GM18909 (cell line): Measurements from ENCODE around the gene ELOVL5.
"Not testable (repeated sequence)": the region's sequence is repeated elsewhere in the genome, so short reads cannot be mapped to it uniquely, and the experiment has no call there.

ENCODE experiments used
- ATAC-seq: cut with Tn5 transposase; IDR thresholded peaks from one replicate; pipeline ENCODE4 v1.9.1; 2021; ENCODE audit warnings: mild to moderate bottlenecking; ENCODE audit not compliant: unreplicated experiment, poor library complexity

Gene ELOVL5, protein sequence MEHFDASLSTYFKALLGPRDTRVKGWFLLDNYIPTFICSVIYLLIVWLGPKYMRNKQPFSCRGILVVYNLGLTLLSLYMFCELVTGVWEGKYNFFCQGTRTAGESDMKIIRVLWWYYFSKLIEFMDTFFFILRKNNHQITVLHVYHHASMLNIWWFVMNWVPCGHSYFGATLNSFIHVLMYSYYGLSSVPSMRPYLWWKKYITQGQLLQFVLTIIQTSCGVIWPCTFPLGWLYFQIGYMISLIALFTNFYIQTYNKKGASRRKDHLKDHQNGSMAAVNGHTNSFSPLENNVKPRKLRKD

GRCh38 chr6:53348371-53349208 lies at the start of gene ELOVL5:
Gene ELOVL5, minus strand, starts transcription at chr6:53348950. Its CDS starts 53,251 bp downstream, at chr6:53295699.
- ATAC-seq = peak; percentile 80

- ATAC-seq = no peak
Observed at GRCh38 chr6:53397283-53397682, 48.5 kb upstream of the ELOVL5 start.

DNA sequence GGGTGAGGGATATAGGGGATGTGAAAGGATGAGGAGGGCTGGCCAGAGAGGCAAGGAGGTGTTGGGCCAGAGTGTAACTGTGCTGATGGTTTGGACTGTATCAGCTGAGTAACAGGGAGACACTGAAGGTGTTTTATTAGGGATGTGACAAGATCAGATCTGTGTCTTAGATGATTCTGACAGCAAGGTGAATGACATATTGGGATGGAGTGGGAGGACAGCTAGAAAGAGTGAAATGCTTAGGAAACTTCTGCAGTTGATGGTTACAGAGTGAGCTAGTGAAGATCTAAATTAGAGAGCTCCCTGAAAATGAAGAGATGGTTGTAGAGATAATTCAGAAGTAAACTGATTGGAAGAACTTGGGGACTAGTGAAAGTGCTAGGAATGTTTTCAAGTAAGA lies 47.2 kb upstream of the ELOVL5 start:
- no peak for ATAC-seq

- no peak for ATAC-seq
Observed at GRCh38 chr6:53394704-53395103, 46.0 kb upstream of the ELOVL5 start.

DNA sequence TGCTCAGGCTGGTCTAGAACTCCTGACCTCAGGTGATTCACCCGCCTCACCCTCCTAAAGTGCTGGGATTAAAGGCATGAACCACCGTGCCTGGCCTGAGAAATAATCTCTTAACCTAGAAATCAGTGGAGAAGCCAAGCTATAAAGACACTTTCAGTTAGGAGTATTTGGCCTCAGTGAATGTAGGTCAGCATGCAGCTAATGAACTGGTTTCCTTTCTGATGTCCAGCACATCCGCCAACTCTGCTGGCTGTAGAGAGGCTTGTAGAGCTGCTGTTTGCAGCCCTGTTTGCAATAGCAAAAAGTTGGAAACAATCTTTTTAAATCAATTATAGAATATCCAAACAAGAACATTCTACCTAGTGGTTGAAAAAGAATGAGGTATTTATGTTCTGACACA lies 42.4 kb upstream of the ELOVL5 start:
- ATAC-seq = no peak

DNA sequence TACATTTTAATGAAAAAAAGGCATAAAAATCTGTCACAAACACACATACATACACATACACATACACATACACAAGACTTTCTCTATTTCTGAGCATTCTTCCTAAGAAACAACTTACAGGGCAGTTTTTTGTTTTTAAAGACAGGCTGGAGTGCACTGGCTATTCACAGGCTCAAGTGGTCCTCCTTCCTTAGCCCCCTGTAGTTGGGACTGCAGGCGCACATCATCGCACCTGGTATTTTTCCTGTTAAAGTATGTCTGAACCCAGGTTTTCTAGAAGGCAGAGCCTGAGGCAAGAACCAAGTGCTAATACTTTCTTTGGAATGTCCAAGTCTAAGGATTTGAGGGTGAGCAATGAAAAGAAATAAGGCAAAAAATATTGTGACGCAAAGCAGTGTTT lies 41.3 kb upstream of the ELOVL5 start:
- ATAC-seq = no peak

DNA sequence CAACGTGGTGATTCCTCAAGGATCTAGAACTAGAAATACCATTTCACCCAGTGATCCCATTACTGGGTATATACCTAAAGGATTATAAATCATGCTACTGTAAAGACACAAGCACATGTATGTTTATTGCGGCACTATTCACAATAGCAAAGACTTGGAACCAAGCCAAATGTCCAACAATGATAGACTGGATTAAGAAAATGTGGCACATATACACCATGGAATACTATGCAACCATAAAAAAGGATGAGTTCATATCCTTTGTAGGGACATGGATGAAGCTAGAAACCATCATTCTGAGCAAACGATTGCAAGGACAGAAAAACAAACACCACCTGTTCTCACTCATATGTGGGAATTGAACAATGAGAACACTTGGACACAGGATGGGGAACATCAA lies 39.9 kb upstream of the ELOVL5 start:
- ATAC-seq = not testable (repeated sequence)

DNA sequence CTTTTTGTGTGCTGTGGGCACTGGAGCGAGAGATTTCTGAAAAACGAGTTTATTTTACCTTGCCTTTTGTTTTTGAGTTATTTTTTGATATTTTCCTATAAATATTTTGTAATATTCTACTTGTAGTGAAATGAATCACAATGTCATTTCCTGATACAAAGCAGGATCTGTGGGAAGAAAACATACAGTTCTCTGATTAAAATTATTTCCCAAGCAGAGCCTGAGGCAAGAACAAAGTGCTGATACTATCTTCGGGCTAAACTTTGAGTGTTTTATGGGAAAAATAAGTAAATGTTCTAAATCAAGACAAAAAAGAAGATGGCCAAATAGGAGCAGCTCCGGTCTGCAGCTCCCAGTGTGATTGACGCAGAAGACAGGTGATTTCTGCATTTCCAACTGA lies 33.7 kb upstream of the ELOVL5 start:
- no peak for ATAC-seq

DNA sequence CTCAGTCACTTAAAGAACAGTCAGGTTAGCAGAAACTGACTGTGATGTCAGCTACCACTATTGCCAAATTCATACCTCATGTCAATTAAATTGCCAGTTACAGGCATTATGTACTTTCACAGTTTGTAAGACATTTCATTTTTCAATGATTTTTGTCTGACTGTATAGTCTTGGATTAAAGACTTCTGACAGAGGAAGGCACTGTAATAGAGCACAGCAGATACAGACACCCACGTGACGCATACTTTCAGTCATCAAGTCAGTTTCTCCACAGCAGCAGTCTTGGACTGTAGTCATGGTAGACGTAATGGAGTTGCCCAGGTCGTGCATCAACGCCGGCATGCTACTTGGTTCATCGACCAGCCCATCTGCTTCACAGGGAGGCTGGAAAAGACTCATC lies 29.5 kb upstream of the ELOVL5 start:
- ATAC-seq = no peak

DNA sequence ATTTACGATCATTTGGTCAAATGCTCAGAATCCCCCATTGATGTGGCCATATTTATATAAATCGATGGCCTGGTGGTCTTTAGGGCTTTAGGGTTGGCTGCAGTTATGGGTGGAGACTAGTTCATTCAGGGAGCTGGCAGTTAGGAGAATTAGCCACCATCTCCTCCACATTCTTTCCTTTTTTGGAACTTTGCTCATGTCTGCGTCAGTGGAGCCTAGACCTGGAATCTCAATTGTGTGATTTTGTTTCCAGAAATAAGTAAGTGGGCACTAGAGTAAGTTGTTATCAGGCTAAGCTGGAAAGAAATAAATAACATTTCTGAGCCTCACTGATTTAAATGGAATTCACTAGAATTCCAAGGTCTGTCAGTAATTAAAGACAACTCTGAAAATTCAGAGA lies 29.0 kb upstream of the ELOVL5 start:
- no peak for ATAC-seq

- ATAC-seq = no peak
Observed at GRCh38 chr6:53377289-53377688, 28.5 kb upstream of the ELOVL5 start.

GRCh38 chr6:53376661-53377226 lies 28.0 kb upstream of the ELOVL5 start:
- no peak for ATAC-seq

- ATAC-seq = no peak
Observed at GRCh38 chr6:53375847-53376246, 27.1 kb upstream of the ELOVL5 start.

DNA sequence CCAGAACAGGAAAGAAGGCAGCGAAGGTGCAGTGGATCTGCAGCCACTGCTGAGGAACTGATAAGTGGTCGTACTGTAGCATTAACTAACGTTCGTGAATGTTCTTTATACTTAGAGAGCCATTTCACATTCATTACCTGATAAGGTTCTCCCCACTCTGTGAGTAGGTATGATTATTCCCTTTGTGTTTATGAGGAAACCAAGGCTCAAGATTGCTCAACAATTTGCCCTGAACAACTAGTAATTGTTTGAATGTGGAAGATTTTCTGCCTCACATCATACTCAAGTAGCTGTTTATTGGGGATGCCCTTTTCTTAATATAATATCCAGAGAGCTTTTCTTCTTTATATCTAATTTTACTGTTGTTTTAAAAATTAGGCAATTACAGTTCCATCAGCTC lies 24.9 kb upstream of the ELOVL5 start:
- no peak for ATAC-seq

GRCh38 chr6:53369876-53370515 lies 21.2 kb upstream of the ELOVL5 start:
- no peak for ATAC-seq

DNA sequence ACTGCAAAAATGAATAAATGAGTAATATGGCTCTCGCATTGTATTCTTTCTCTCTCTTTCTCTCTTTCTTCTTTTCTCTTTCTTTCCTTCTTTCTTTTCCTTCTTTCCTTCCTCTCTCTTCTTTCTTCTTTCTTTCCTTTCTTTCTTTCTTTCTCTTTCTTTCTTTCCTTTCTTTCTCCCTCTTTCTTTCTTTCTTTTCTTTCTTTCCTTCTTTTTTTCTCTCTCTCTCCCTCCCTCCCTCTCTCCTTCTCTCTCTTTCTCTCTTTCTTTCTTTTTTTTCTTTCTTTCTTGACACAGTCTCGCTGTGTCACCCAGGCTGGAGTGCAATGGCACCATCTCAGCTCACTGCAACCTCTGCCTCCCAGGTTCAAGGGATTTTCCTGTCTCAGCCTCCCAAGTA lies 20.3 kb upstream of the ELOVL5 start:
- ATAC-seq = no peak

DNA sequence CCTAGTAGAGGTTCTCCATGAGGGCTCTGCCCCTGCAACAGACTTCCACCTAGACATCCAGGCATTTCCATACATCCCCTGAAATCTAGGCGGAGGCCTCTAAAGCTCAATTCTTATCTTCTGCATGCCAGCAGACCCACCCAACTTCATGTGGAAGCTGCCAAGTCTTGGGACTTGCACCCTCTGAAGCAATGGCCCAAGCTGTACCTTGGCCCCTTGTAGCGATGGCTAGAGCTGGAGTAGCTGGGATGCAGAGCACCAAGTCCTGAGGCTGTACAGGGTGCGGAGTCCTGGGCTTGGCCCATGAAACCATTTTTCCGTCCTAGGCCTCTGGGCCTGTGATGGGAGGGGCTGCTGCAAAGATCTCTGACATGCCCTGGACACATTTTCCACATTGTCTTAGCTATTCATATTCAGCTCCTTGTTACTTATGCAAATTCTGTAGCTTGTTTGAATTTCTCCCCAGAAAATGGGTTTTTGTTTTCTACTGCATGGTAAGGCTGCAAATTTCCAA lies 17.4 kb upstream of the ELOVL5 start:
- no peak for ATAC-seq

DNA sequence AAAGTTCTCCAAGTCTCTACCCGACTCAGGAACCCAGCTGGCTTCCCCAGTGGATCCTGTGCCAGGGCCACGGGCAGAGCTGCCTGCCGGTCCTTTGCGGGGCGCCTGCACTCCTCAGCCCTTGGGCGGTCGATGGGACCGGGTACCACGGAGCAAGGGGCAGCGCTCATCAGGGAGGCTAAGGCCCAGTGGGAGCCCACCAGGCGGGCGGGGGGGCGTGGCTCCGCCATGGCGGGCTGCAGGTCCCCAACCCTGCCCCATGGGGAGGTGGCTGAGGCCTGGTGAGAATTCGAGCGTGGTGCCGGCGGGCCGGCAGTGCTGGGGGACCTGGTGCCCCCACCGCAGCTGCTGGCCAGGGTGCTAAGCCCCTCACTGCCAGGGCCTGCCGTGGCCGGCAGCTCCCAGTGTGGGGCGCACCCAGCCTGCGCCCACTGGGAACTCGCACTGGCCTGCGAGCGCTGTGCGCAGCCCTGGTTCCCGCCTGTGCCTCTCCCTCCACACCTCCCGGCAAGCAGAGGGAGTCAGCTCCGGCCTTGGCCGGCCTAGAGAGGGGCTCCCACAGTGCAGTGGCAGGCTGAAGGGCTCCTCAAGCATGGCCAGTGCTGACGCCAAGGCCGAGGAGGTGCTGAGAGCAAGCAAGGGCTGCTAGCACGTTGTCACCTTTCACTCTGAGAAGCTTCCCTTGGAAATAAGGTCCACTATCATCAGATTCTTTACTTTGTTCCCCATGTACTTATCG lies 14.8 kb upstream of the ELOVL5 start:
- no peak for ATAC-seq

DNA sequence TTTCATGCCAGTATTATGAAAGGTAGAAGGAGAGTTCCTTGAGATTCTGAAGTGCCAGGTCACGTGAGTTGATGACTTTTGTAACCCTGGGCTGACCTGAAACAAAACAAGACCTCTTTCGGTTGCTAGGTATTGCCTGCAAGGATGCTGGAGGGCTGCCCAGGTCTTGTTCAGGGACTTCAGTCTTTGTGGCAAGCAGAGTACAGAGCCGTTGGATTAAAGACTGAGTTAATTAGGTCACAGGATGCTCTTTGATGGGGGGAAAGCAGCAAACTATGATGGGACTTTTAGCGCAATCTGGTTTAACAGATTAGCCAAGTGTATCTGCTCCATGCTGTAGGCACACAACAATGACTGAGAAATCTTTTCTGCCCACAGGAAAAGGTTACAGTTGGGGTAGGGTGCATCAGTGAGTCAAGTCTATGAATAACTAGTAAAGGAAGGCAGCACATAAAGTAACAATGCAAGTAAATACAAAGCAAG lies 12.8 kb upstream of the ELOVL5 start:
- peak; percentile 15 for ATAC-seq
